Hematopoietic multipotent progenitor cell treated with erythropoietin and hydrocortisone succinate and interleukin-3 and kit ligand, for 15 days (in vitro differentiated cells): Measurements from ENCODE around the gene SEMG2.

Experiments used
- DNase-seq: peaks from one replicate; pipeline ENCODE4 v3.0.0-alpha.2; 2015; ENCODE audit warnings: low spot score

The SEMG2 gene, protein sequence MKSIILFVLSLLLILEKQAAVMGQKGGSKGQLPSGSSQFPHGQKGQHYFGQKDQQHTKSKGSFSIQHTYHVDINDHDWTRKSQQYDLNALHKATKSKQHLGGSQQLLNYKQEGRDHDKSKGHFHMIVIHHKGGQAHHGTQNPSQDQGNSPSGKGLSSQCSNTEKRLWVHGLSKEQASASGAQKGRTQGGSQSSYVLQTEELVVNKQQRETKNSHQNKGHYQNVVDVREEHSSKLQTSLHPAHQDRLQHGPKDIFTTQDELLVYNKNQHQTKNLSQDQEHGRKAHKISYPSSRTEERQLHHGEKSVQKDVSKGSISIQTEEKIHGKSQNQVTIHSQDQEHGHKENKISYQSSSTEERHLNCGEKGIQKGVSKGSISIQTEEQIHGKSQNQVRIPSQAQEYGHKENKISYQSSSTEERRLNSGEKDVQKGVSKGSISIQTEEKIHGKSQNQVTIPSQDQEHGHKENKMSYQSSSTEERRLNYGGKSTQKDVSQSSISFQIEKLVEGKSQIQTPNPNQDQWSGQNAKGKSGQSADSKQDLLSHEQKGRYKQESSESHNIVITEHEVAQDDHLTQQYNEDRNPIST

GRCh38 chr20:45221076-45221475 lies at the start of gene SEMG2:
TSS of gene SEMG2 (plus strand) at chr20:45221373. CDS start at chr20:45221390, 17 bp downstream.
- DNase-seq: no peak

- no peak for DNase-seq
Observed at GRCh38 chr20:45173522-45173921, 47.7 kb upstream of the SEMG2 start.

- DNase-seq: no peak
Observed at GRCh38 chr20:45174434-45175364, 46.5 kb upstream of the SEMG2 start, which contains the start of gene PI3. TSS of gene PI3 (plus strand) at chr20:45174902. CDS start at chr20:45174923, 21 bp downstream.

DNA sequence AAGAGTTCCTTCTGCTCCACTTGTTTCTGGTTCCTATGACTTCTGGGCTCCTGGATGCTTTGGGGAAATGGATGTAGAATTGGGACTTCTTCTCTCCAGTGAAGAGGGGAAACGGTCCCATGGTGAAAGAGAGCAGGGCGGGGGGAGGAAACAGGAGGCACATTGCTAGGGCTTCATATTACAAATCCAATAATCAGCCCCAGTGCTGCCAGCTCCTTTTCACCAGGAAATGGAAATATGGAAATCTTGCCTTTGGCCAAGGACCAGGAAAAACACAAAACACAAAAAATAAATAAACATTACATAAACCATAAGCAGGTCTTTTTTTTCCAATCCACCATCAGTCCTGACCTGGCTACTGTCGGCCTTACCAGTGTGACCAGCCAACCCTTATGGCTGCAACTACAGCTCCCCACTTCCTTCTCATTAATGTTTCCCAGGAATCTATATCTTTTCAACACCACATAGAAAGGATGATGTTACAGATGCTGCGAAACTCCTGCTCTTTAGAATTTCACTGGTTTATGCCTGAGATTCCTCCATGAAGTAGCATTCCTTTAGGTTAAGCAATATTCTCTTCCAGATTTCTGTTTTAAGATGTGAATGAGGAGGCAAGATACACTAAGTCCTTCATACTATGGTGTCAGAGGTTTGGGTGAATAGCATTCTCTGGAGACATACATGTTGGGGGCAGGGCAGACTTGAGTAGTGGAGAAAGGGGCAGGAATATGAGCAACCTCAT lies 44.5 kb upstream of the SEMG2 start:
- DNase-seq: no peak

GRCh38 chr20:45179166-45179565 lies 42.0 kb upstream of the SEMG2 start:
- no peak for DNase-seq

DNA sequence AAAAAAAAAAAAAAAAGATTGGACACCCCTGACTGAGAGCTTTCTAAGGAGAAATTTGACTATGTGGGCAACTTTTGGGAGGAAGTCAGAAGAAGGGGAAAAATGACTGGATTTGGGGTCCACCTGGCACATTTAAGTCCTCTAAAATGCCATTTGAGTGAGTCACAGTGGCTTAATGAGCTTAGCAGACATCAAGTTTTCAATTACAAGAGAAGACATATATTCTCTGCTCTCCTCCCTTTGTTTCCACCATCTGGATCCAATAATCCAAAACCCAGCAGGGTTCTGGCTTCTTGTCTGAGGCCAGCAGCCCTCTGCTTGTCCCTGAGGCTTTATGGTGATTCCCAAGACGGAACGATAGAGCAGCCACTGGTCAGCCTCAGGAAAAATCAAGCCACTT lies 39.5 kb upstream of the SEMG2 start:
- no peak for DNase-seq

- no peak for DNase-seq
Observed at GRCh38 chr20:45183084-45183483, 38.1 kb upstream of the SEMG2 start.

- no peak for DNase-seq
Observed at GRCh38 chr20:45187693-45188092, 33.5 kb upstream of the SEMG2 start.

DNA sequence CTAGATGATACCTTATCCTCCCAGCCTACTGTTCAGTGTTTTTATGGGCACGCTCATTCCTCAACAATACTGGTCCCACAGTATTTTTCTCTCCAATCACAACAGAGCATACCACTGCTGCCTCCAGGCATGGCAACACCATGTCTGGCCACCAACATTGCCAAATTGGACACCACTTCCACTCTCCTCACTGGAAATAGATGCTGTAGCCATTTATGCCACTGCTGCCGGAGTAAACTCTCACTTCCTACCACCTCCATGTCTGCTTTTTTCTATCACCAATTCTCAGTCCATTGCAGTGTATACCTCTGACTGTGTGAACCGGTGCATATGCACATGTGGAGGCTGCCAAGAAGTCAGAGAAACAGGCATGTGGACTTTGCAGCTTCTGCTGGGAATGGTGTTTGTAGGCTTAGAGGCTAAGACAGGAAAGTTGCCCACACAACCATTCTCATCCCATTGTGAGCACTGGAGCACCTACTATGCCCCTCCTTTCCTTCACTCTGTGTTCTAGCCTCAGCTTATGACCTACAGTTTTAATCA lies 32.0 kb upstream of the SEMG2 start:
- DNase-seq: no peak

GRCh38 chr20:45189861-45190260 lies 31.3 kb upstream of the SEMG2 start:
- DNase-seq: no peak

GRCh38 chr20:45191926-45192325 lies 29.2 kb upstream of the SEMG2 start:
- DNase-seq: no peak

- no peak for DNase-seq
Observed at GRCh38 chr20:45193331-45193730, 27.8 kb upstream of the SEMG2 start.

DNA sequence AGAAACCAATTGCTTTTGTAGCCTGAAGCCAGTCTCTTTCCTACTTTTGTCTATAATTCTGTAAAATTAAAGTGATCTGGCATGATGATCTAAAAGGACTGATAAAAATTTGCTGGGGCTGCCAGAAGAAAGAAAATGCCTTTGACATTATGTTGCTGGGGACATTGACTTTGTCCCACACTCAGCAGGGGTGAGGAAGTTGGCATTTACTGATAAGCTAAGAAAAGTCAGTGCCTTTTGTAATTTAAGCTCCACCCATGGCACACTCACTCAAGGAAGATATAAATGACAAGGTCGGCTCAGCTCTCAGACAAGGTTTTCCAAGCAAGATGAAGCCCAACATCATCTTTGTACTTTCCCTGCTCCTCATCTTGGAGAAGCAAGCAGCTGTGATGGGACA lies 14.4 kb upstream of the SEMG2 start, which contains the start of gene SEMG1:
SEMG1 (plus strand) TSS at position 309 of the 400 bp plus-strand sequence; CDS start at position 330, 21 bp downstream.
- DNase-seq: no peak

DNA sequence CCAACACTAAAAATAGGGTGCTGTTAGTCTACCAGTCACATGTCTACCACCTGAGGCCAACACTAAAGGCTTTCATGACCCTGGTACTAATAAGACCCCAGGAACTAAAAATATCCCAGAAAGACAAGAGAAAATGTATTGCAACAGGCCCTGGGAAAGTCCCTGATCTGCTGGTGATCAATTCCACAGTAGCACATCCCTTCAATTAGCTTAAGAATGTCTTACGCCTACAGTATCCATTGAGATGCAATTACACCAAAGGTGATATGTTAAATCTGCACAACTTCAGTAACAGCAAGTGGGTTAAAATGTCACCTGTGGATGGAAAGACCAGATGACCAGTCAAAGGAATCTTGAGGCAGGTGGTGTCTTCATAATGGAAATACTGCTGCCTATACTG lies 11.2 kb upstream of the SEMG2 start:
- DNase-seq: no peak

DNA sequence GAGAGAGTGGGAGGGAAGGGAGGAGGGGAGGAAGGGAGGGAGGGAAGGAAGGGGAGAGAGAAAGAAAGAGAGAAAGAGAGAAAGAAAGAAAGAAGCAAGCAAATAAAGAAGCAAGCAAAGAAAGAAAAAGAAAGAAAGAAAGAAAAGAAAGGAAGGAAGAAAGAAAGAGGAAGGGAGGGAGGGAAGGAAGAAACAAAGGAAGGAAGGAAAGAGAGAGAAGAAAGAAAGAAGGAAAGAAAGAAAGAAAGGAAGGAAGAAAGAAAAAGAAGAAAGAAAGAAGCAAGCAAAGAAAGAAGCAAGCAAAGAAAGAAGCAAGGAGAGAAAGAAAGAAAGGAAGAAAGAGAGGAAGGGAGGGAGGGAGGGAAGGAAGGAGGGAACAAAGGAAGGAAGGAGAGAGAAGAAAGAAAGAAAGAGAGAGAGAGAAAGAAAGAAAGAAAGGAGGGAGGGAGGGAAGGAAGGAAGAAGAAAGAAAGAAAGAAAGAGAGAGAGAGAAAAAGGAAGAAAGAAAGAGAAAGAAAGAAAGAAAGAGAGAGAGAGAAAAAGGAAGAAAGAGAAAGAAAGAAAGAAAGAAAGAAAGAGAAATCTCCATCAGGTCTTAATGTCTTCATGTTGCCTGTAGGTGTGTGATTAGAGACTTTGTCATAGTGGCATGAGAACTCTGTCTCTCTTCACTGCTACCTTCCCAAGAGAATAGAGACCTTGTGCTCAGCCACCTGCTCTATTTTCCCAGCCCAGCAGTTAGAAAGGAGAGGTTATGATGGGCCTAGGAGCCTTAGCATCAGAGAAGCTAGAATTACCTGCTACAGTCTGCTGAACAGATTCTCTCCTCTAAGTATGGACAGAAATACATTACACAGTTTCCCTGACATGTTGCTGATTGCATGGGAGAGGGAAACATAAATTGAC lies 9.4 kb upstream of the SEMG2 start:
- no peak for DNase-seq

DNA sequence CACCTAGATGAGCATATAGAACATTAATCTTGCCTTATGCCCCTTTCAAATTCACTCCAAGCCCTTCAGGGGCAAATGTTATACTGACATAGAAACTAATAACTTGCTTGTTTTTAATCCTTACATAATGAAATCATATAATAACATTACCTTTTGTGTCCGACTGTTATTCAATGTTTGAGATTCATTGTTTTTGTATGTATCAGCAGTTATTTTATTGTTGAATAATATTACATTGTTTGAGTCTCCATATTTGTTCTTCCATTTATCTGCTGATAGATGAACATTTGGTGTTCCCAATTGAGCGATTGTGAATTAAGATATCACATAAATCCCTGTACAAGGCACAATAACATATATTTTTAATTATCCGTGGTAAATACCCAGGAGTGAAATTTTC lies 8.3 kb upstream of the SEMG2 start:
- no peak for DNase-seq

GRCh38 chr20:45218124-45218523 lies 3.0 kb upstream of the SEMG2 start:
- no peak for DNase-seq

DNA sequence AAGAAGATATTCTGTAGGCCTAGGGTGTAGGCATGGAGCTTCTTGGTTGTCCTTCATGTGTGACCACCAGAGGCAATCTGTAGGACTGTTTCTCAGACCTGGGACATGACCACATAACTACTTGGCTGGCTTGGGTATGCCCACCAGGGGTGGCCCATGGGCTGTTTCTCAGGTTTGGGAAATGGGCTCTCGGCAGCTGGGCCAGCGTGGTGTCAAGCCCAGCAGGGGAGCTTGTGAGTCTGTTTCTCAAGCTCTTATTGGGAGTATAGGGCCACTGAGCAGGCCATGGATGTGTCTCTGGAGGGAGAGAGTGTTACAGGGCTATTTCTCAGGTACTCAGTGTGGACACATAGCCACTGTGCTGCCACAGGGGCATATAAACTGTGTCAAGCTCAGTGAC lies 2.5 kb upstream of the SEMG2 start:
- no peak for DNase-seq

DNA sequence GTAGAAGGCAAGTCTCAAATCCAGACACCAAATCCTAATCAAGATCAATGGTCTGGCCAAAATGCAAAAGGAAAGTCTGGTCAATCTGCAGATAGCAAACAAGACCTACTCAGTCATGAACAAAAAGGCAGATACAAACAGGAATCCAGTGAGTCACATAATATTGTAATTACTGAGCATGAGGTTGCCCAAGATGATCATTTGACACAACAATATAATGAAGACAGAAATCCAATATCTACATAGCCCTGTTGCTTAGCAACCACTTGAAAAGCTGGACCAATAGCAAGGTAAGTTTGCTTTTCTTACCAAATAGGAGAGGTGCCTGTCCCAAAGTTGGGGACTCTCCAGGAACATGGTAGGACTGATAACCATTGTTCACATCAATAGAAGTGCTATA lies 2.0 kb downstream of the SEMG2 start:
- DNase-seq: no peak

- no peak for DNase-seq
Observed at GRCh38 chr20:45226287-45226686, 5.1 kb downstream of the SEMG2 start.
